Thyroid gland (tissue), 4 donors: Measurements from ENCODE around the gene ZBTB7C.

ENCODE experiments used
- CTCF ChIP-seq, 6 experiments: fragments of 200-600 bp in 3 of 6; fragments of 450-650 bp in 3 of 6; sonication (generic) in 3 of 6; IDR thresholded peaks; one replicate each; pipeline ENCODE4 v1.5.1; 2016 to 2019; ENCODE audit warnings: antibody characterized with exemption in 6 of 6, mild to moderate bottlenecking in 2 of 6, inconsistent platforms in 1 of 6, moderate library complexity in 1 of 6
- POLR2A ChIP-seq, 2 donors: fragments of 450-650 bp; IDR thresholded peaks; one replicate each; pipeline ENCODE4 v1.6.1; 2017; ENCODE audit warnings: antibody characterized with exemption in 2 of 2, mild to moderate bottlenecking in 2 of 2, moderate library complexity in 1 of 2

GRCh38 chr18:48058486-48058885, 350.7 kb downstream of the ZBTB7C start:
- TF ChIP-seq POLR2A (IDR thresholded peaks at IDR 0.05) (no peak), CTCF (IDR thresholded peaks at IDR 0.05) (no peak)
